ENCODE data around the gene TMEM273. TPM values are rescaled to one million over a fixed set of nuclear protein-coding genes. Genes with fewer than 3 reads are reported as not detected.

TMEM273 gene
- polyA plus RNA-seq, 1 of the 3 experiments (the other 2 are of a cell fraction): not detected

DNA sequence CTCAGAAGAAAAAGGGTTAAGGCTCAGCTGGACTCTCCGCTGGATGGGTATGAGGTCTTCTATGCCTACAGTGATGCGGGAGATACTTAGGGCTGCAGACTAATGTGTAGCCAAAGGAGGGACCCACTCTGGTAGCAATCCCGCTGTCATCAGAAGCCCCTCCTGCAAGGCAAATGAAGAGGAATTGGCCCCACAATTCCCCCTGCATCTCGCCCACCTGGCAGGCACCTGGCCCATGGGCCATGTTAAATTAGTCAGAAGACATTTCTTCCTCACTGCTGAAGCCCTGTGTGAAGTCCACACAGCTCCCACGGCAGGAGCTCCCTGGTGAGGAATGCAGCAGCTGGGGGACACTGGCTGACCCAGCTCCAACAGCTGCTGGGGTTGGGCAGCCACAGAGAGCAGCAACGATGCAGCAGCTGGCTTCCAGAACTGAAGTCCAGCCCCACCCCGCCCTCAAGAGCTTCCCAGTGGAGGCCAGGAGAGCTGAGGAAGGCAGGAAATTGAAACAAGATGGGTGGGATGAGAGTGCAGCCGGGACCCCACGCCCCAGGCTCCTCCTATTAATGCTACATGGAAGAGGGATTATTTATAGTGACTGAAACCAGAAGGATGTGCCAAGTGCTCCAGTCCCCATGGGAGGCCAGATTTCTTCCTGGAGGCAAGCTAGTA is 78.4 kb downstream of the TMEM273 start:
- TF ChIP-seq RAD21 (IDR thresholded peaks at IDR 0.05; ENCODE audit: low read length) (no peak; the same call in 1 of the 2 replicates), MEF2A (IDR thresholded peaks at IDR 0.05; ENCODE audit: borderline replicate concordance, low read depth) (no peak), TEAD4 (IDR thresholded peaks at IDR 0.05; ENCODE audit: borderline replicate concordance, insufficient read depth) (no peak), SIN3A (IDR thresholded peaks at IDR 0.05; ENCODE audit: borderline replicate concordance, low read depth, low read length) (no peak), NFIC (IDR thresholded peaks at IDR 0.05; ENCODE audit: borderline replicate concordance) (no peak)
- TF ChIP-seq, protein P1, sequence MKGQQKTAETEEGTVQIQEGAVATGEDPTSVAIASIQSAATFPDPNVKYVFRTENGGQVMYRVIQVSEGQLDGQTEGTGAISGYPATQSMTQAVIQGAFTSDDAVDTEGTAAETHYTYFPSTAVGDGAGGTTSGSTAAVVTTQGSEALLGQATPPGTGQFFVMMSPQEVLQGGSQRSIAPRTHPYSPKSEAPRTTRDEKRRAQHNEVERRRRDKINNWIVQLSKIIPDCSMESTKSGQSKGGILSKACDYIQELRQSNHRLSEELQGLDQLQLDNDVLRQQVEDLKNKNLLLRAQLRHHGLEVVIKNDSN (IDR thresholded peaks at IDR 0.05; ENCODE audit: borderline replicate concordance, low read depth): no peak
- H3K4me2 ChIP-seq: no peak overlapping the region
- no peak overlapping the region for H3K27ac ChIP-seq (ENCODE audit: low read depth in 2 of 2, low read length in 1 of 2)
- no peaks in the 10 kb centered on the region for H3K27me3 ChIP-seq (ENCODE audit: insufficient read depth)
- H3K79me2 ChIP-seq (ENCODE audit: insufficient read depth): no peaks in the 10 kb centered on the region
- POLR2A ChIA-PET: no interaction called here
- CTCF ChIA-PET: interaction anchor here (0.9 kb wide), 1 partner anchor 20 kb away, joined by 3 read pairs; no protein-coding TSS in a partner anchor
- H3K9ac ChIP-seq: no peak overlapping the region
- peaks cover 0 to 32% of the 10 kb centered on the region in 2 experiments; a peak in 1 of 4 replicates for H3K4me1 ChIP-seq (ENCODE audit: control insufficient read depth in 1 of 2, insufficient read depth in 2 of 2, low read depth in 1 of 2, low read length in 1 of 2)
- no peaks in the 10 kb centered on the region for H3F3A ChIP-seq (replicated peaks; ENCODE audit: insufficient read depth)
- H3K9me3 ChIP-seq: no peaks in the 10 kb centered on the region
- DNase-seq: peak; percentile 77
- H4K20me1 ChIP-seq (ENCODE audit: insufficient read depth): no peaks in the 10 kb centered on the region
- WGBS (ENCODE audit: low lambda C conversion rate): 38% methylated on average over 9 of the region's 9 CpGs
- no peak overlapping the region for H2AFZ ChIP-seq (ENCODE audit: low read depth)
- H3K36me3 ChIP-seq (replicated peaks in 1 of 2; ENCODE audit: control insufficient read depth in 1 of 2, insufficient read depth in 2 of 2, low read length in 1 of 2): no peaks in the 10 kb centered on the region
- H3K4me3 ChIP-seq (ENCODE audit: low read depth in 2 of 2, low read length in 1 of 2): no peak overlapping the region
- H3K9me2 ChIP-seq: no peaks in the 10 kb centered on the region

DNA sequence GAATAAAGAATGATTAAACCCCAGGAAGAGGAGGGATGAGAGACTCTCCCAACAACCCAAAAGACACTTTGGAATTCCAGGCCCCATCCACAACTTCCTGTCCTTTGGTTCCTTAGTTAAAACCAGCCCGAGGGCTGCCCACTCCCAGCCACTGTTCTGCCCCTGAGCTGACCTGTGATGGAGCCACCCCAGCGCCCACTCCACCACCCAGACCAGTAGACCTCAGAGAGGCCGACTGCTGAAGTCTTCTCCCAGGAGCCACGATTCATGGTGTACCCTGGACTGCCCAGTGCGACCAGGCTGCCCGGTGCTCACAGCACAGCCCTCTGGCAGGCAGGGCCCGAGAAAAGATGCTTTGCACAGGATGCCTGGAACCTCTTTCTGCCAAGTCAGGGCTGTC is 79.5 kb downstream of the TMEM273 start:
- no peak for TF ChIP-seq RFX5 (IDR thresholded peaks at IDR 0.05; ENCODE audit: low read length)
- TF ChIP-seq, protein P2, sequence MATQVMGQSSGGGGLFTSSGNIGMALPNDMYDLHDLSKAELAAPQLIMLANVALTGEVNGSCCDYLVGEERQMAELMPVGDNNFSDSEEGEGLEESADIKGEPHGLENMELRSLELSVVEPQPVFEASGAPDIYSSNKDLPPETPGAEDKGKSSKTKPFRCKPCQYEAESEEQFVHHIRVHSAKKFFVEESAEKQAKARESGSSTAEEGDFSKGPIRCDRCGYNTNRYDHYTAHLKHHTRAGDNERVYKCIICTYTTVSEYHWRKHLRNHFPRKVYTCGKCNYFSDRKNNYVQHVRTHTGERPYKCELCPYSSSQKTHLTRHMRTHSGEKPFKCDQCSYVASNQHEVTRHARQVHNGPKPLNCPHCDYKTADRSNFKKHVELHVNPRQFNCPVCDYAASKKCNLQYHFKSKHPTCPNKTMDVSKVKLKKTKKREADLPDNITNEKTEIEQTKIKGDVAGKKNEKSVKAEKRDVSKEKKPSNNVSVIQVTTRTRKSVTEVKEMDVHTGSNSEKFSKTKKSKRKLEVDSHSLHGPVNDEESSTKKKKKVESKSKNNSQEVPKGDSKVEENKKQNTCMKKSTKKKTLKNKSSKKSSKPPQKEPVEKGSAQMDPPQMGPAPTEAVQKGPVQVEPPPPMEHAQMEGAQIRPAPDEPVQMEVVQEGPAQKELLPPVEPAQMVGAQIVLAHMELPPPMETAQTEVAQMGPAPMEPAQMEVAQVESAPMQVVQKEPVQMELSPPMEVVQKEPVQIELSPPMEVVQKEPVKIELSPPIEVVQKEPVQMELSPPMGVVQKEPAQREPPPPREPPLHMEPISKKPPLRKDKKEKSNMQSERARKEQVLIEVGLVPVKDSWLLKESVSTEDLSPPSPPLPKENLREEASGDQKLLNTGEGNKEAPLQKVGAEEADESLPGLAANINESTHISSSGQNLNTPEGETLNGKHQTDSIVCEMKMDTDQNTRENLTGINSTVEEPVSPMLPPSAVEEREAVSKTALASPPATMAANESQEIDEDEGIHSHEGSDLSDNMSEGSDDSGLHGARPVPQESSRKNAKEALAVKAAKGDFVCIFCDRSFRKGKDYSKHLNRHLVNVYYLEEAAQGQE (IDR thresholded peaks at IDR 0.05; ENCODE audit: low read depth, low read length): no peak
- no peaks in the 10 kb centered on the region for H3K79me2 ChIP-seq (ENCODE audit: insufficient read depth)
- no peaks in the 10 kb centered on the region for H3F3A ChIP-seq (replicated peaks; ENCODE audit: insufficient read depth)
- H3K9me3 ChIP-seq: no peaks in the 10 kb centered on the region
- peaks cover 0 to 26% of the 10 kb centered on the region in 2 experiments; a peak in 1 of 4 replicates for H3K4me1 ChIP-seq (ENCODE audit: control insufficient read depth in 1 of 2, insufficient read depth in 2 of 2, low read depth in 1 of 2, low read length in 1 of 2)
- no peaks in the 10 kb centered on the region for H3K9me2 ChIP-seq
- no peak for DNase-seq
- H3K9ac ChIP-seq: no peak overlapping the region
- POLR2A ChIA-PET: no interaction called here
- H3K27me3 ChIP-seq (ENCODE audit: insufficient read depth): no peaks in the 10 kb centered on the region
- H3K27ac ChIP-seq (ENCODE audit: low read depth in 2 of 2, low read length in 1 of 2): no peak overlapping the region
- 33% methylated on average over 1 of the region's 7 CpGs for WGBS (ENCODE audit: low lambda C conversion rate)
- H4K20me1 ChIP-seq (ENCODE audit: insufficient read depth): no peaks in the 10 kb centered on the region
- H3K4me2 ChIP-seq: no peak overlapping the region
- no peak overlapping the region for H2AFZ ChIP-seq (ENCODE audit: low read depth)
- no peaks in the 10 kb centered on the region for H3K36me3 ChIP-seq (replicated peaks in 1 of 2; ENCODE audit: control insufficient read depth in 1 of 2, insufficient read depth in 2 of 2, low read length in 1 of 2)
- CTCF ChIA-PET: no interaction called here
- no peak overlapping the region for H3K4me3 ChIP-seq (ENCODE audit: low read depth in 2 of 2, low read length in 1 of 2)

Data from SK-N-SH (cell line).